ENCODE data around the gene KLHL29. TPM values are rescaled to one million over a fixed set of nuclear protein-coding genes. Genes with fewer than 3 reads are reported as not detected.

The KLHL29 gene
- total and polyA plus RNA-seq, 5 donors = 1.7 to 4.0 (median 2.0) TPM

DNA sequence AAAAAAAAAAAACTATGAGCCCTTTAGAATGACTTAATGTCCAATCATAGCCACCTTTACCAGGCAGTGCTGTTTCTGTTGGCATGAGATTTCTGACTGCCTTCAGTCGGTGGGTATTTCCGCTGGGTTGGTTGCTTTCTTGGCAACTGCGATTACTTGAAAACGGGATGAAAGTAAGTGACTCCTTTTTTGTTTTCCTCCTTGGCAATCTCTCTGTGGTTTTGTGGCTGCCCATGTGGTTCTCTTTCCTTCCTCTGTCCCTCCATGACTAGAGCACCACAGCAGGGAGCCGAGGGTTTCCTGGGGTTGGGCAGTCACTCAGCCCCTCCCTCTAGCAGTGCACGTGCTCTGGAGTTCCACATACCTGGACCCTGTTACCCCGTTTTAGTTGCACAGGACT lies 112.1 kb downstream of the KLHL29 start:
- Histone ChIP-seq H3K27me3 (ENCODE audit: control insufficient read depth, insufficient read depth) (no peaks in the 10 kb centered on the region), H3K4me3 (ENCODE audit: low read length) (no peak overlapping the region), H3K4me1 (ENCODE audit: control insufficient read depth, insufficient read depth, low read length) (no peaks in the 10 kb centered on the region), H3K27ac (ENCODE audit: low read length) (no peak overlapping the region), H3K9me3 (ENCODE audit: control insufficient read depth, low read length) (no peaks in the 10 kb centered on the region)
- 58% methylated on average over 7 of the region's 7 CpGs for WGBS
- intact Hi-C loops (cut with DNase I) = no loop called here
- ATAC-seq (peak in 1 of 2 donors; percentile 41), DNase-seq (peak in 1 of 3 donors; percentile 26)

DNA sequence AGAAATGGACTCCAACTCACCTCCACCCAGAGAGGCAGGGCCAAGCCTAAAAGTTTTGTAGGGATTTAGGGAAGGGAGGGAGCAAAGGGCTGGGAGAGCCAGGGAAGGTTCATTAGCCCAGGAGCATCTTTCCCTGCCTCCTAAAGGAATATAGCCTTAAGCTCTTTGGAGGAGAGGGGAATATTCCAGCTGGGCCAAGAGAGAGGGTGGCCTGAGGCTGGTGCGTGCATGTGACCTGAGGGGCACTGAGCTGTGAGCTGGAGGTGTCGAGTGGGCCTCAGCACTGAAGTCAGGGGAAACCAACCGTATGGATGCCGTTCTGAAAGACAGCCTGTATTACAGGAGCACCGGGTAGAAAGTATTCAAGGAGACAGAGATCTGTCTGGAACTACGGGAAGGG lies 112.6 kb downstream of the KLHL29 start:
- intact Hi-C loops (cut with DNase I) = no loop called here
- no peak overlapping the region for H3K27ac ChIP-seq (ENCODE audit: low read length)
- H3K4me1 ChIP-seq (ENCODE audit: control insufficient read depth, insufficient read depth, low read length) = no peaks in the 10 kb centered on the region
- H3K4me3 ChIP-seq (ENCODE audit: low read length) = no peak overlapping the region
- no peak for DNase-seq
- ATAC-seq = no peak
- no peaks in the 10 kb centered on the region for H3K9me3 ChIP-seq (ENCODE audit: control insufficient read depth, low read length)
- no peaks in the 10 kb centered on the region for H3K27me3 ChIP-seq (ENCODE audit: control insufficient read depth, insufficient read depth)
- 59% methylated on average over 6 of the region's 6 CpGs for WGBS

DNA sequence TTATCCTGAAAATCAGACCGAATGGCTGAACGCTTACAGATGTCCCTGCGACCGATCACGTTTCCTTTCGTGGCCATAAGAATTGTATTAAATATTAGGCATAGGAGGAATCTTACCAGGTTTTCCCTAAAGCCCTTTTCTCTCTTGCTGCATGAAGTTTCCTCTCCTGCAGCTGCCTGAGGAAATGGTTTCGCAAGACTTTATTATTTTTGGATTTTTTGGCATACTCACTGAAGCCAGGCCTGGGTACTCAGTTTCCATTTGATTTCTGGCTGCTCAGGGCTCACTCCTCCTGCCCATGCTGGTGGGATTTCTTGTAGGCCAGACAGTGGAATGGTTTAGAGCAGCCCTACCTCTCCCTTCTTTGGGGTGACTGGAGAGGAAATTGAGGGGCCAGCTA lies 114.0 kb downstream of the KLHL29 start:
- DNase-seq = peak in 2 of 3 donors; percentile 7 to 33
- Histone ChIP-seq H3K27me3 (ENCODE audit: control insufficient read depth, insufficient read depth) (no peaks in the 10 kb centered on the region), H3K4me1 (ENCODE audit: control insufficient read depth, insufficient read depth, low read length) (no peaks in the 10 kb centered on the region), H3K4me3 (ENCODE audit: low read length) (no peak overlapping the region), H3K27ac (ENCODE audit: low read length) (peak overlapping the region; percentile 88), H3K9me3 (ENCODE audit: control insufficient read depth, low read length) (no peaks in the 10 kb centered on the region)
- 61% methylated on average over 7 of the region's 7 CpGs for WGBS
- intact Hi-C loops (cut with DNase I) = no loop called here
- peak; percentile 52 to 74 for ATAC-seq

DNA sequence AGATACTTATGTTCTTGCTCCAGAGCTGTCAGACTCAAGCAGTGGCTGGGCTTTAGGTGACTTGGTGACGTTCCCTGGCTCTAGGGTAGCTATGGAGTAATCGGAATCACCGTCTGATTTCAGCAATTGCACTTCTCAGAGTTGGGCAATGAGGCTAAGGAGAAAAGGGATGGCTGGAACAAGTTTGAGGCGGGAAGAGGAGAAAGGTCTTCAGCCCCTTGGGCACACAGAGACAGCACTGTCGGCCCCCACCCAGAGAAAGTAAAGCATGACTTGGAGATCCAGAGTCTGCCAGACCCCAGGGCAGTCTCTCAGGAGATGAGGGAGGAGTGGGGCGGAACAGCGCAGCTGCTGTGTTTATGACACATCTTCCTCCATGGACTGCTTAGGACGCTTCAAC lies 114.5 kb downstream of the KLHL29 start:
- ATAC-seq = peak in 1 of 2 donors; percentile 49
- no peaks in the 10 kb centered on the region for H3K4me1 ChIP-seq (ENCODE audit: control insufficient read depth, insufficient read depth, low read length)
- H3K9me3 ChIP-seq (ENCODE audit: control insufficient read depth, low read length) = no peaks in the 10 kb centered on the region
- peak; percentile 32 to 47 (median 45) for DNase-seq
- WGBS = 82% methylated on average over 8 of the region's 8 CpGs
- intact Hi-C loops (cut with DNase I) = no loop called here
- H3K4me3 ChIP-seq (ENCODE audit: low read length) = no peak overlapping the region
- H3K27me3 ChIP-seq (ENCODE audit: control insufficient read depth, insufficient read depth) = no peaks in the 10 kb centered on the region
- H3K27ac ChIP-seq (ENCODE audit: low read length) = peak overlapping the region; percentile 88

DNA sequence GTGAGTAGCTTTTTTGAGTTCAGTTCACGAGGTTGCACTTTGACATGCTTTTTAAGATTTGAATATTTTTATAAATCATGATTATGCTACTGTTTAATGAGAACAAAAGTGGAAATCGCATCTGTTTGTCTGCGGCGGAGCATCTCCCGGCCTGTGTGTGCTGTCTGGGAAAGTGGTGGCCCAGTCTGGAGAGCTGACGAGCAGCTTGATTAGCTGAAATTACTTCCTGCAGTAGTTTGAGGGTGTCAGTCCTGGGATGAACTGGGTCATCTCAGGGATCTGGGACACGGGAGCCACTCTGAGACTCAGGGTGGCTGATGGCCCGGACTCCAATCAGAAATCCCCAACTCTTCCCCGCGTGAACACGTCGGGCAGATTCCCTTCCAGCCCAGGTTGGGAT lies 115.9 kb downstream of the KLHL29 start:
- Histone ChIP-seq H3K9me3 (ENCODE audit: control insufficient read depth, low read length) (no peaks in the 10 kb centered on the region), H3K4me3 (ENCODE audit: low read length) (no peak overlapping the region), H3K27me3 (ENCODE audit: control insufficient read depth, insufficient read depth) (no peaks in the 10 kb centered on the region), H3K4me1 (ENCODE audit: control insufficient read depth, insufficient read depth, low read length) (peaks cover 2% of the 10 kb centered on the region), H3K27ac (ENCODE audit: low read length) (no peak overlapping the region)
- WGBS = 86% methylated on average over 12 of the region's 12 CpGs
- ATAC-seq = no peak
- DNase-seq = peak in 2 of 3 donors; percentile 11 to 12
- intact Hi-C loops (cut with DNase I) = no loop called here

DNA sequence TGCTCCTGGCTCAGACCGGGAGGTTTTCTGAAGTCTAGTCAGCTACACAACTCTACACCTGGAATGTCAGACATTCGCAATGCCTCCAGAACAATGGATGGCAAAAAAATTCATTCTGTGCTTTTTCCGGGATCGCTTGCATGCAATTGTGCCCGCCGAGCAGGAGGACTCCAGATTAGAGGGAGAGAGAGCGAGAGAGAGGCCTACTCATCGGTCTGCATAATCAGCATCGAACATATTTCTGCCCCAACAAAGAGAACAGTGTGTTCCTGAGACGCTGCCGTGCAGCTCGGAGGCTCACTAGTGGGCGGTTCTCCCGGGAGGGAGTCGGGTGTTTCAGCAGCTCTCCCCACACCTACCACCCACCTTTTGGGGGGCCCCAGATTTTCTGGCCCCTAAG lies 117.1 kb downstream of the KLHL29 start:
- ATAC-seq = peak in 1 of 2 donors; percentile 9
- intact Hi-C loops (cut with DNase I) = no loop called here
- WGBS = 84% methylated on average over 15 of the region's 15 CpGs

DNA sequence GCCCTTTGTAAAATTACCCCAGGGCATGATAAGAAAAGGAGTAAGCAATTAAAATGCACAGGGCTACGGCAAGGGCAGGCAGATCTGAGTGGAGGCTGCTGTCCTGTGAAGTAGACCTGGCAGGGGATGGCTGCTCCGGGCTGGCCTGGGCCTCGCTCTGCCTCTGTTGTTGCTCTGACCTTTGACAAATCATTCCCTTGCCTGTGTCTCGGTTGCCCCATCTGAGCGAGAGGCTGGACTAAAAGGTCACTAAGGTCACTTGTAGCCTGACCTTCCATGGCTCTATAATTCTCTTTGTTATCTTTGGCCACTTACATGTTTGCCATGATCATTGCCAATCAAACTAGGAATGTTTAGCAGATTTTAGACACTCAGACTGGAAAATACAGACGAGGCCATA lies 118.1 kb downstream of the KLHL29 start:
- 78% methylated on average over 6 of the region's 6 CpGs for WGBS
- peak in 2 of 3 donors; percentile 32 to 57 for DNase-seq
- Histone ChIP-seq H3K4me3 (ENCODE audit: low read length) (no peak overlapping the region), H3K4me1 (ENCODE audit: control insufficient read depth, insufficient read depth, low read length) (peaks cover 12% of the 10 kb centered on the region), H3K27ac (ENCODE audit: low read length) (no peak overlapping the region), H3K9me3 (ENCODE audit: control insufficient read depth, low read length) (no peaks in the 10 kb centered on the region), H3K27me3 (ENCODE audit: control insufficient read depth, insufficient read depth) (no peaks in the 10 kb centered on the region)
- ATAC-seq = peak in 1 of 2 donors; percentile 12
- intact Hi-C loops (cut with DNase I) = no loop called here

More for the DNA sequence above, 117.1 kb downstream of the KLHL29 start:
- H3K4me3 ChIP-seq (ENCODE audit: low read length) = no peak overlapping the region
- peak in 2 of 3 donors; percentile 48 to 56 for DNase-seq
- no peaks in the 10 kb centered on the region for H3K9me3 ChIP-seq (ENCODE audit: control insufficient read depth, low read length)
- no peaks in the 10 kb centered on the region for H3K27me3 ChIP-seq (ENCODE audit: control insufficient read depth, insufficient read depth)
- no peak overlapping the region for H3K27ac ChIP-seq (ENCODE audit: low read length)
- peaks cover 12% of the 10 kb centered on the region for H3K4me1 ChIP-seq (ENCODE audit: control insufficient read depth, insufficient read depth, low read length)

DNA sequence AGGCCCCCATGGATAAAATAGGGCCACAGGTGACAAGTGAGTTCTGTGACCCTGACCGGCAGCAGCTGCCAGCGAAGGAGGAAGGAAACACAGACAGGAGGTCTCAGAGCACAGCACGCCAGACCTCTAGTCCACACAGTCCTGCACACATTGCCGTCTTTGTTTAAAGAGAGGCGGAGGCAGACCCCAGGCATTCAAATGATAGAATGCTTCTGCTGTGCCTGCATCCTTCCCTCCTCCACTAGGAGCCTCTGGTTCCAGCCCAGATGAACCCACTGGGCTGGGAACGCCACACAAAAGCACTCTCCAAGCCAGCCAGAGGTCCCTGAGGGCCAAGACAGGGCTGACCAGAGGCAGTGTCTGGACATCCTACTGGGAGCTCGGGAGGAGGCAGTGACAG lies 118.7 kb downstream of the KLHL29 start:
- Histone ChIP-seq H3K9me3 (ENCODE audit: control insufficient read depth, low read length) (no peaks in the 10 kb centered on the region), H3K27ac (ENCODE audit: low read length) (no peak overlapping the region), H3K4me3 (ENCODE audit: low read length) (no peak overlapping the region), H3K4me1 (ENCODE audit: control insufficient read depth, insufficient read depth, low read length) (peaks cover 12% of the 10 kb centered on the region), H3K27me3 (ENCODE audit: control insufficient read depth, insufficient read depth) (no peaks in the 10 kb centered on the region)
- ATAC-seq (no peak), DNase-seq (peak in 2 of 3 donors; percentile 58 to 65)
- intact Hi-C loops (cut with DNase I) = no loop called here
- 59% methylated on average over 7 of the region's 7 CpGs for WGBS

DNA sequence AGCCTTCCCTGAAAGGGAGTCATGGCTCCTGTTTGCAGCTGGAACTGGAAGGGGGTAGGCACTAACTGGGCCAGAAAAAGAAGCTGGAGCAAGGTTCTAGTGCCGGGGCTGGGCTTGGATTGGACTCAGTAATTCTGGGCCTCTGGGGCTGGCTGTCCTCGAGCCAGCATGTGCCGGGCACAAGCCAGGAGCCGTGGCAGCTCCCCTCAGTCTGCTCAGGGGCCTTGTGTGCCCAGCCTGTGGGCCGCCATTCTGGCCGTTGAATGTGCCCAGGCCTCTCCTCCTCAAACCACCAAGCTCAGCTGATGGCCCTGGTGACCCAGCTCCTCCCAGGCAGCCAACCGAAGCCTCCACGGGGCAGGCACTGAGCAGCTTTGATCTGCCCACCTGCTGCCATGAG lies 119.6 kb downstream of the KLHL29 start:
- intact Hi-C loops (cut with DNase I) = no loop called here
- DNase-seq = peak in 2 of 3 donors; percentile 50 to 59
- no peak for ATAC-seq
- Histone ChIP-seq H3K4me3 (ENCODE audit: low read length) (no peak overlapping the region), H3K27ac (ENCODE audit: low read length) (no peak overlapping the region), H3K9me3 (ENCODE audit: control insufficient read depth, low read length) (no peaks in the 10 kb centered on the region), H3K27me3 (ENCODE audit: control insufficient read depth, insufficient read depth) (no peaks in the 10 kb centered on the region), H3K4me1 (ENCODE audit: control insufficient read depth, insufficient read depth, low read length) (peaks cover 12% of the 10 kb centered on the region)
- 85% methylated on average over 8 of the region's 8 CpGs for WGBS

DNA sequence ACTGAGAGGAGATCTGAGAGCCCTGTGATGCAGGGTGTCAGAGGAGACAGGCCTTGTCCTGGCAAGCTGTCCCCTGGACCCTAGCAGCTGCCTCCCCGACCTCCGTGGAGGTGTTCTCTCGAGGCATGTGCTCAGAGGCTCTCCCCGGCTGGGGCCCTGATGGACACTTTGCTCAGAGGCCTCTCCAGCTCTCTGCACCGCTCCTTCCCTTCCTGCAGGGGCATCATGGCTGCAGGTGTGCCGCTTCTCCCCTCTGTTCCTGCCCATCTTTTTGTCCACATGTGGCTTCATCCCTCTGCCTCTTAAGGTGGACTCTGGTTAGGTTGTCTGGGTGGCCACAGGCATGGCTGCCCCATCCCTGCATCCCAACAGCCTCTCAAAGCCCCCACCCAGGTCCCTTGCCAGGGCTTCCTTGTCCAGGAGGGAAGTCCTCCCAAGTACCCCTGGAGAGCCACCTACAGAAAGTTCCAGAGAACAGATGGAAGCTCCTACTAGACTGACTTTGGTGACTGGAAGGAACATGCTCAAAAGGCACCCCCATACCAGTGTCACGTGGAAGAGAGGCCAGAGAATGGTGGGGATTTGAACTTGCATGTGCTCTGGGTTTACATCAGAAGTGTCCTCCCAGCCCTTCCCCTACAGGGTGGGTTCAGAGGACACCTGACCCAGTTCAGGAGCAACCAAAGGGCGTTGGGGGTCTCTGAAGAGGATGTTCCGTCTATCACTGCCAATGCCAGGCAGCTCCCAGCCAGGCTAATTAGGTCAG lies 120.4 kb downstream of the KLHL29 start:
- no peak overlapping the region for H3K27ac ChIP-seq (ENCODE audit: low read length)
- ATAC-seq (no peak), DNase-seq (peak in 2 of 3 donors; percentile 31 to 47)
- H3K4me3 ChIP-seq (ENCODE audit: low read length) = no peak overlapping the region
- peaks cover 12% of the 10 kb centered on the region for H3K4me1 ChIP-seq (ENCODE audit: control insufficient read depth, insufficient read depth, low read length)
- 91% methylated on average over 9 of the region's 9 CpGs for WGBS
- H3K27me3 ChIP-seq (ENCODE audit: control insufficient read depth, insufficient read depth) = no peaks in the 10 kb centered on the region
- no peaks in the 10 kb centered on the region for H3K9me3 ChIP-seq (ENCODE audit: control insufficient read depth, low read length)
- intact Hi-C loops (cut with DNase I) = no loop called here

DNA sequence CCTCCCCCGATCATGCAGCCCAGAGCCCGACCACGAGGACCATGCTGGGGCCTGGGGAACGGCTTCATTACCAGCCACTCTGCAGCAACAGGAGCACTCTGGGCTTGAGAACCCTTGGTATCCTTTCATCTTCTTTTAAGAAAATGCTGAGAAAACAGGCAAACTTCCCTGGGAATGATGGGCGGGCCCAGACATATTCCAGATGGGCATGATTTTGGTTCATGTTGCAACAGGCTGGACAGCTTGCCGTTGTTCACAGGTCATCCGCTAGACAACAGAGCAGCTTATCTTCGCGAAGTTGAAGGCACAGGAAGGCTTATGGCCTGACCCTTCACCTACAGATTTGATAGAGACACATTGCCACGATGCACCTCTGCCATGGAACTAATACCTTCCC lies 121.0 kb downstream of the KLHL29 start:
- peak in 1 of 2 donors; percentile 34 for ATAC-seq
- Histone ChIP-seq H3K4me1 (ENCODE audit: control insufficient read depth, insufficient read depth, low read length) (peaks cover 14% of the 10 kb centered on the region), H3K4me3 (ENCODE audit: low read length) (no peak overlapping the region), H3K9me3 (ENCODE audit: control insufficient read depth, low read length) (no peaks in the 10 kb centered on the region), H3K27me3 (ENCODE audit: control insufficient read depth, insufficient read depth) (no peaks in the 10 kb centered on the region), H3K27ac (ENCODE audit: low read length) (no peak overlapping the region)
- WGBS = 74% methylated on average over 10 of the region's 10 CpGs
- intact Hi-C loops (cut with DNase I) = no loop called here
- DNase-seq = peak in 2 of 3 donors; percentile 43 to 53
